GM18909 (cell line): ENCODE measurements around the gene ATG4C.
"Not testable (repeated sequence)": the region's sequence is repeated elsewhere in the genome, so short reads cannot be mapped to it uniquely, and the experiment has no call there.

Source experiments
- ATAC-seq: cut with Tn5 transposase; IDR thresholded peaks from one replicate; pipeline ENCODE4 v1.9.1; 2021; ENCODE audit warnings: mild to moderate bottlenecking; ENCODE audit not compliant: unreplicated experiment, poor library complexity

Gene ATG4C

DNA sequence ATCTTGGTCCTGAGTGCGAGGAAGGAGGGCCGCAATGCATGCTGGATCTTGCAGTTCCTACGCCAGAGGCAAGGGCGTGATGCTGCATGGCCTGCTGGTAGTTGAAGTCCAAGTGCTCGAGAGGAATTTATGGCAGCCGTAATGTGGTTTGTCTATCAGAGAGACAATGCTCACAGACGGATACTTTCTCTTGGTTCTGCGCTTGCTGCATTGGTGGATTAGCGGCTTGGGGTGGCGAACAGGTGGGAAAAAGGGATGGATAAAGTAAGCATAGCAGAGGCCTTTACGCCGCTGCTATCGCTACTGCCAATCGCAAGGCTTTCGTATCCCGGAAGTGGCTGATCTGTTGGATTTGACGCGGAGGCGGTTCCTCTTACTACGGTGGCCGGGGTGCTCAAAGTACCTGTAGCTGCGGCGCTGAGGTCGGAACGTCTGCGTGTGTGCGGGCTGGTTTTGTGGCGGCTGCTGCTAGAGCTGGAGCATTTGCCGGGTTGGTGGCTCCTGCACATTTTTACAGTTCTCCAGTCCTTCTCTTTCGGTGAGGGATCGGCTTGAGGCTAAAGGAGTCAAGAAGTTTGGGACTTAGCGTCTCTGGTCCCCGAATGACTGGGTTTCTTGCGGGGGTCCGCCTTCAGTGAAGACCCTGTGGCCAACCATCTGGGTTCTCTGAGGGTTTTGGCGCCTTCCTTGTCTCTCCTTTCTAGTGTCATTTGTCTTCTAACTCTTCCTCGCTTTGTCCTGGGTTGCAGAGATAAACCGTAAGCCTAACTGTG, at the start of gene ATG4C:
TSS of gene ATG4C (plus strand) at position 397 of the 773 bp plus-strand sequence. CDS start 19,655 bp downstream, outside the sequence.
- ATAC-seq: peak; percentile 93

DNA sequence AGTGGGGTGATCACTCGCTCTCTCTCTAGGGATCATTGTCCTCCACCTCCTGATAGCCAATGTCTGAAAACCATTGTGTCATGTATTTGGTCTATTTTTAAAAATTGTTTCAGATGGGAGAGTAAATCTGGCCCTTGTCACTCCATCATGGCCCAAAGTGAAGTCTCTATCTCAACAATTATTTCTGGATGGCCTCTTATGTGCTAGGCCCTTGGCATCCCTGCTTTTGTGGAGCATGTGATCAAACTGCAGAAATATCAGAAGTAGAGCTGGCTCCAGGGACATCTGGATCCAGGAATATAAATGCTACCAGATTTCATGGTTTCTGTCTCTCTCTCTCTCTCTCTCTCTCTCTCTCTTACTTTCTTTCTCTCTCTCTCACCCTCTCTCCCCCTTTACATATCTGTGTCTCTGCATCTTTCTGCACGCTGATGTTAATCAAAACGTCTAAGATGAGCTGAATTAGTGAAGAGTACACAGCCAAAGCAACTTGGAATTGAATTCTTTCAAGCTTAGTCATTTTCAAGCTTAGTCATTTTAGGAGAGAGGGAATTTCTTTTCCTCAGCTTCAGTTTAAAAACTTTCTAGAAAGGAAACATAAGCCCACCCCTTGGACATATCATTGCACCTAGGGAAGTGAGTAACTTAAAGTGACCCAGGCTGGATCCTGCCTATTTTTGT, 48.3 kb upstream of the ATG4C start:
- ATAC-seq: no peak

GRCh38 chr1:62740701-62741100, 43.2 kb upstream of the ATG4C start:
- ATAC-seq: not testable (repeated sequence)

- ATAC-seq: no peak
Observed at GRCh38 chr1:62744611-62745577, 39.0 kb upstream of the ATG4C start.

DNA sequence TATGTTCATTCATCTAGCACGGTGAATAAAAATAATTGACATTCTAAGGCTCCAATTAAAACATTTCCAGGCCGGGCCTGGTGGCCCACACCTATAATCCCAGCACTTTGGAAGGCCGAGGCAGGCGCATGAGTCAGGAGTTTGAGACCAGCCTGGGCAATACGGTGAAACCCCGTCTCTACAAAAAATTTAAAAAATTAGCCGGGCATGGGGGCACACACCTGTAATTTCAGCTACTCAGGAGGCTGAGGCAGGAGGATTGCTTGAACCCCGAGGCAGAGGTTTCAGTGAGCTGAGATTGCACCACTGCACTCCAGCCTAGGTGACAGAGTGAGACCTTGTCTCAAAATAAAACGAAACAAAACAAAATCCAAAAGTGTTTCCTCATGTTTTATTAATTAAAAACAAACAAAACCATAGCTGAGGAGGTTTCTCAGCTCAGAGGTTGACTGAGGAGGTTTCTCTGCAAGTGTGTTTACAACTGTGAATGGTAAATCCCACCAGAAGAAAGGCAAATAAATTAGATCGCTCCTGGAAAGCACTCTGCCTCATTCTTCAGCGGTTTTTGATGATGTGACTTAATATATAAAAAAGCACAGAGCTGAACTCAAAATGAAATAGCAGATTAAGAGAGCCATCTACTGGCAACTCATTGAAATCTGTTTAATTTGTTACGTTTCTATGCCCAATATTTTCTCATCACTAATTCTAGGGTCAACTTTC, 37.7 kb upstream of the ATG4C start:
- no peak for ATAC-seq

DNA sequence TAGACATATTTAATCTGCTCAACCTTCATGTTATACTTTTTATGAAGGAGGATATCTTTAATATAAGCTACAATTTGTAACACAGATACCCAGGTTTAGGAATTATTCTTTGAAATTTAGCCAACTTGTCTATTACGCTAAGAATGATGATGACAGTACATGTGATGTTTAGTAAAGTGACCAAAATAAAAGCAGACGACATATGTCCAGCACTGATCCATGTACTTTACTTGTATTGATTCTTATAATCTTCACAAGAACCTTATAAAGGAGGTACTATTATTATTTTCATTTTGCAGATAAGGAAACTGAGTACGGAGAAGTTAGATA, 37.2 kb upstream of the ATG4C start:
- no peak for ATAC-seq

- no peak for ATAC-seq
Observed at GRCh38 chr1:62753031-62753965, 30.6 kb upstream of the ATG4C start.

- ATAC-seq: not testable (repeated sequence)
Observed at GRCh38 chr1:62754938-62755337, 29.0 kb upstream of the ATG4C start.

DNA sequence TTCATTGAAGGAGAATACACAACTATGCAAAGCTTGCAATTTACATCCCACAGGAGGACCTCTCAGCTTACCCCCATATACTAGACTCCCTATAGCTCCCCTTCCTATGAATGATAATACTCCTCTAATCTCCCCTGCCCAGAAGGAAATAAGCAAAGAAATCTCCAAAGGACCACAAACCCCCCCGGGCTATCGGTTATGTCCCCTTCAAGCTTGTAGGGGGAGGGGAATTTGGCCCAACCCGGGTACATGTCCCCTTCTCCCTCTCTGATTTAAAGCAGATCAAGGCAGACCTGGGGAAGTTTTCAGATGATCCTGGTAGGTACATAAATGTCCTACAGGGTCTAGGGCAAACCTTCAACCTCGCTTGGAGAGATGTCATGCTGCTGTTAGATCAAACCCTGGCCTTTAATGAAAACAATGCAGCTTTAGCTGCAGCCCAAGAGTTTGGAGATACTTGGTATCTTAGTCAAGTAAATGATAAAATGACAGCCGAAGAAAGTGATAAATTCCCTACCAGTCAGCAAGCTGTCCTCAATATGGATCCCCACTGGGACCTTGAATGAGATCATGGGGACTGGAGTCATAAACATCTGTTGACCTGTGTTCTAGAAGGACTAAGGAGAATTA, 27.6 kb upstream of the ATG4C start:
- ATAC-seq: not testable (repeated sequence)

DNA sequence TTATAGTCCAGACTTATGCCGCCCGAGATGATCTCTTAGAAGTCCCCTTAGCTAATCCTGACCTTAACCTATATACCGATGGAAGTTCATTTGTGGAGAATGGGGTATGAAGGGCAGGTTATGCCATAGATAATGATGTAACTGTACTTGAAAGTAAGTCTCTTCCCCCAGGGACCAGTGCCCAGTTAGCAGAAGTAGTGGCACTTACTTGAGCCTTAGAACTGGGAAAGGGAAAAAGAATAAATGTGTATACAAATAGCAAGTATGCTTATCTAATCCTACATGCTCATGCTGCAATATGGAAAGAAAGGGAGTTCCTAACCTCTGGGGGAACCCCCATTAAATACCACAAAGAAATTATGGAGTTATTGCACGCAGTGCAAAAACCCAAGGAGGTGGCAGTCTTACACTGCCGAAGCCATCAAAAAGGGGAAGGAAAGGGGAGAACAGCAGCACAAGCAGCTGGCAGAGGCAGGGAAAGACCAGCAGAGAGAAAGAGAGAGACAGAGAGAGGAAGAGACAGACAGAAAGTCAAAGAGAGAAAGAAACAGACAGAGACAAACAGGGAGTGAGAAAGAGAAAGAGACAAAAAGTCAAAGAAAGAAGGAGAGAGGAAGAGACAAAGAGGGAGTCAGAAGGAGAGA, 24.6 kb upstream of the ATG4C start:
- not testable (repeated sequence) for ATAC-seq

GRCh38 chr1:62760021-62760782, 23.7 kb upstream of the ATG4C start:
- not testable (repeated sequence) for ATAC-seq

DNA sequence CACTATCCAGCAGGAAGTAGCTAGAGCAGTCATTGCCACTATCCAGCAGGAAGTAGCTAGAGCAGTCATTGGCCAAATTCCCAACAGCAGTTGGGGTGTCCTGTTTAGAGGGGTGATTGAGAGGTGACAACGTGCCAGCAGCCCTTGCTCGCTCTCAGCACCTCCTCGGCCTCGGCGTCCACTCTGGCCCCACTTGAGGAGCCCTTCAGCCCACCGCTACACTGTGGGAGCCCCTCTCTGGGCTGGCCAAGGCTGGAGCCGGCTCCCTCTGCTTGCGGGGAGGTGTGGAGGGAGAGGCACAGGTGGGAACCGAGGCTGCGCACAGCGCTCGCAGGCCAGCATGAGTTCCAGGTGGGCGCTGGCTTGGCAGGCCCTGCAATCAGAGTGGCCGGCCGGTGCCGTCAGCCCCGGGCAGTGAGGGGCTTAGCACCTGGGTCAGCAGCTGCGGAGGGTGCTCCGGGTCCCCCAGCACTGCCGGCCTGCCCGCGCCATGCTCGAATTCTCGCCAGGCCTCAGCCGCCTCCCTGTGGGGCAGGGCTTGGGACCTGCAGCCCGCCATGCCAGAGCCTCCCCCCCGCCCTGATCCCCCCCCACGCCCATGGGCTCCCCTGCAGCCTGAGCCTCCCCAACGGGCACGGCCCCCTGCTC, 22.6 kb upstream of the ATG4C start:
- ATAC-seq: not testable (repeated sequence)

DNA sequence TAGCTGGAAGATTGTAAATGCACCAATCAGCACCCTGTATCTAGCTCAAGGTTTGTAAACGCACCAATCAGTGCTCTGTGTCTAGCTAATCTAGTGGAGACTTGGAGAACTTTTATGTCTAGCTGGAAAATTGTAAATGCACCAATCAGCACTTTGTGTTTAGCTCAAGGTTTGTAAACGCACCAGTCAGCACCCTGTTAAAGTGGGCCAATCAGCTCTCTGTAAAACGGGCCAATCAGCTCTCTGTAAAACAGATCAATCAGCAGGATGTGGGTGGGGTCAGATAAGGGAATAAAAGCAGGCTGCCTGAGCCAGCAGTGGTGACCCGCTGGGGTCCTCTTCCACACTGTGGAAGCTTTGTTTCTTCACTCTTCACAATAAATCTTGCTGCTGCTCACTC, 21.9 kb upstream of the ATG4C start:
- not testable (repeated sequence) for ATAC-seq

GRCh38 chr1:62765981-62766380, 18.0 kb upstream of the ATG4C start:
- ATAC-seq: no peak

GRCh38 chr1:62768551-62768950, 15.4 kb upstream of the ATG4C start:
- not testable (repeated sequence) for ATAC-seq

GRCh38 chr1:62772607-62773295, 11.2 kb upstream of the ATG4C start:
- ATAC-seq: no peak
